Measurements from ENCODE around the gene RASGRP1.

Gene RASGRP1

DNA sequence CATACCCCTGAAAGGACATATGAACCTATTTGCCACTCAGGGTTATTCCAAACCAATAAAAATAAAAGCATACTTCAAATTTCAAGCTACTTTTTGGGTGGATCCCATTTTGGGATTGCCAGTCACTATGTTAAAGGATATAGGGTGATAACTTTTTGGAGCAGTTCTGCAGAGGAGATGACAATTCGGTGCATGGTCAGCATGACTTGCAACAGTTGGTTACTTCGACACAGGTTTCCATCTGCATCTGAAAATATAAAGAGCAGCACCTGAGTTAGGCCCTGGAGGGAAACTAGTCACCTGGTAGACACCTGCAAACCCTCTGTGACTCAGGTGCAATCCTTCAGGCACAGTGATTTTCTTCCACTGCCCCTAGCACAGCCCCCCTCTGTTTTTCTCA, 38.5 kb downstream of the RASGRP1 start:
- Mint-ChIP-seq H3K36me3 (ENCODE audit: low read depth) (no peaks in the 10 kb centered on the region), H3K27ac (no peak overlapping the region), H3K27me3 (ENCODE audit: low read depth, poor library complexity) (peaks cover 17% of the 10 kb centered on the region), H3K9me3 (no peaks in the 10 kb centered on the region), H3K4me1 (peaks cover 4% of the 10 kb centered on the region), H3K4me3 (no peak overlapping the region)
- TF ChIP-seq, protein P1, sequence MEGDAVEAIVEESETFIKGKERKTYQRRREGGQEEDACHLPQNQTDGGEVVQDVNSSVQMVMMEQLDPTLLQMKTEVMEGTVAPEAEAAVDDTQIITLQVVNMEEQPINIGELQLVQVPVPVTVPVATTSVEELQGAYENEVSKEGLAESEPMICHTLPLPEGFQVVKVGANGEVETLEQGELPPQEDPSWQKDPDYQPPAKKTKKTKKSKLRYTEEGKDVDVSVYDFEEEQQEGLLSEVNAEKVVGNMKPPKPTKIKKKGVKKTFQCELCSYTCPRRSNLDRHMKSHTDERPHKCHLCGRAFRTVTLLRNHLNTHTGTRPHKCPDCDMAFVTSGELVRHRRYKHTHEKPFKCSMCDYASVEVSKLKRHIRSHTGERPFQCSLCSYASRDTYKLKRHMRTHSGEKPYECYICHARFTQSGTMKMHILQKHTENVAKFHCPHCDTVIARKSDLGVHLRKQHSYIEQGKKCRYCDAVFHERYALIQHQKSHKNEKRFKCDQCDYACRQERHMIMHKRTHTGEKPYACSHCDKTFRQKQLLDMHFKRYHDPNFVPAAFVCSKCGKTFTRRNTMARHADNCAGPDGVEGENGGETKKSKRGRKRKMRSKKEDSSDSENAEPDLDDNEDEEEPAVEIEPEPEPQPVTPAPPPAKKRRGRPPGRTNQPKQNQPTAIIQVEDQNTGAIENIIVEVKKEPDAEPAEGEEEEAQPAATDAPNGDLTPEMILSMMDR (IDR thresholded peaks at IDR 0.05): no peak
- no peak for DNase-seq

DNA sequence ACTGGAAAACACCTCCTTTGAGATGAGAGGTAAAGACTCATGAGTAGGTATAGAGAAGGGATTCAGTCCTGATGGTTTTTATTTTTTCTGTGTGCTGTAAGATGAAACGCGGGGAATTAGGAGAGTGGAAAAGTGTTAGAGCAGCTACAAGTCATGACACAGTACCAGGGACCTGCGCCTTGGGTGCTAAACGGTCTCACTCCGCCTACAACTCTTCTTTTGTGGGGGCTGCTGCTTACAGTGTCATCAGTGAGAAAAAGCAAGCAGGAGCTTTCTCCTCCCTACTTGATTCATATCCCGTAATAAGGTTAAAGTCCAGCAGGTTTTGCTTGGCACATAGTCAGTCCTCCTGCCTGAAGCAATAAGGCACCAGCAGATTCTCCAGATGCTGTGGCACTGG, 39.1 kb downstream of the RASGRP1 start:
- H3K4me3 Mint-ChIP-seq: no peak overlapping the region

DNA sequence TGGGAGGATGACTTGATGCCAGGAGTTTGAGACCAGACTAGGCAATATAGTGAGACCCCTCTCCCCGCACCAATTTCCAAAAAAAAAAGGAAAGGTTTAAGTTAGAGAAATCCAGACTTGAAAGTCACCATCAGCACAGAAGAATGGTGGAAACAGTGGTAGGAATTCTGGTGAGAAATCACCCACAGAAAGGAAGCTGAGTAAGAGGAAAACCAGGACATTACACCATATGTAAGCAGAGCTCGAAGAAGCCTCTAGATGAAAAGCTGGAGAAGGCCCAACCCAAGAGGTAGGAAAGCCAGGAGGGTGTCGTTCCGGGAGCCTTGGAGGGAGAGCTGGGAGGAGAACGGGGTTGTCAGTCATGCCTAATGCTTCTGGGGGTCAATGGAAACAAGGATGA, 40.5 kb downstream of the RASGRP1 start:
- Mint-ChIP-seq H3K36me3 (ENCODE audit: low read depth) (no peaks in the 10 kb centered on the region), H3K4me3 (no peak overlapping the region), H3K9me3 (no peaks in the 10 kb centered on the region), H3K4me1 (peaks cover 4% of the 10 kb centered on the region), H3K27ac (no peak overlapping the region), H3K27me3 (ENCODE audit: low read depth, poor library complexity) (peaks cover 18% of the 10 kb centered on the region)
- TF ChIP-seq, protein P1 (IDR thresholded peaks at IDR 0.05): no peak
- DNase-seq: no peak

More for the DNA sequence above, 39.1 kb downstream of the RASGRP1 start:
- Mint-ChIP-seq H3K9me3 (no peaks in the 10 kb centered on the region), H3K27ac (no peak overlapping the region), H3K4me1 (peaks cover 4% of the 10 kb centered on the region), H3K36me3 (ENCODE audit: low read depth) (no peaks in the 10 kb centered on the region), H3K27me3 (ENCODE audit: low read depth, poor library complexity) (peaks cover 18% of the 10 kb centered on the region)
- DNase-seq: no peak
- TF ChIP-seq, protein P1 (IDR thresholded peaks at IDR 0.05): no peak

DNA sequence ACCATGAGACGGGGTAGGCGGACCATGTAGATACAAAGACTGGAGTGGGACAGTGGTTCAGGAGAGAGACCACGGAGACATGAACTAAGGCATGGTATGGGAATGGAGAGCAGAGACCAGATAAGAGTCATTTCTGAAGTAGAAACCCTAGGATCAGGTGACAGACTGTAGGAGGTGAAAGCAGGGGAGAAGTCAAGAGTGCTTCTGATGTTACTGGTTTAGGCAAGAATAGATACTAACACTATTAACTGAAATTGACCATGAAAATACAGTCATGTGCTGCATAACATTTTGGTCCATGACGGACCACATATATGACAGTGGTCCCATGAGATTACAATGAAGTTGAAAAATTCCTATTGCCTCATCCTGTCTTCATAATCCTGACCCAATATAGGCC, 41.7 kb downstream of the RASGRP1 start:
- Mint-ChIP-seq H3K36me3 (ENCODE audit: low read depth) (no peaks in the 10 kb centered on the region), H3K27ac (no peak overlapping the region), H3K4me1 (peaks cover 10% of the 10 kb centered on the region), H3K27me3 (ENCODE audit: low read depth, poor library complexity) (peaks cover 17% of the 10 kb centered on the region), H3K4me3 (no peak overlapping the region), H3K9me3 (no peaks in the 10 kb centered on the region)
- DNase-seq: no peak
- TF ChIP-seq, protein P1 (IDR thresholded peaks at IDR 0.05): no peak

DNA sequence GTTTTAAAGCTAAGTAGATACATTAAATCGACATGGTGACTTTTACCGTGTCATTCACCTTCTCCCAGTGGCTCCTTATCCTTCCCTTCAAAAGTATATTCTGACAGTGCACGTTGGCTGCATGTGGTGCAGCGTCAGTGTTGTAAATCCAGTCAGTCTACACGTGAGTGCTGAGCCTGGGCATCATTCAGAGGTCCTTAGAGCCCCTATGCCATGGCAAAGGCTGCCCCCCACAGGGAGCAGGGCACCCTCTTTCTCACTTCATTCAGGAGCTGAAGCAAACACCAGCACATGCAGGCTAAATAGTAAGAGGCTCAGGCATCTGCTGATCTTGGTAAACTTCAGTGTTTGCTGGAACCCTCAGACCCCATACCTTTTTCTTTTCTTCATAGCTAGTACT, 43.3 kb downstream of the RASGRP1 start:
- Mint-ChIP-seq H3K4me1 (peaks cover 17% of the 10 kb centered on the region), H3K4me3 (no peak overlapping the region), H3K36me3 (ENCODE audit: low read depth) (no peaks in the 10 kb centered on the region), H3K27me3 (ENCODE audit: low read depth, poor library complexity) (peaks cover 17% of the 10 kb centered on the region), H3K27ac (no peak overlapping the region), H3K9me3 (no peaks in the 10 kb centered on the region)
- TF ChIP-seq, protein P1 (IDR thresholded peaks at IDR 0.05): no peak
- DNase-seq: no peak

DNA sequence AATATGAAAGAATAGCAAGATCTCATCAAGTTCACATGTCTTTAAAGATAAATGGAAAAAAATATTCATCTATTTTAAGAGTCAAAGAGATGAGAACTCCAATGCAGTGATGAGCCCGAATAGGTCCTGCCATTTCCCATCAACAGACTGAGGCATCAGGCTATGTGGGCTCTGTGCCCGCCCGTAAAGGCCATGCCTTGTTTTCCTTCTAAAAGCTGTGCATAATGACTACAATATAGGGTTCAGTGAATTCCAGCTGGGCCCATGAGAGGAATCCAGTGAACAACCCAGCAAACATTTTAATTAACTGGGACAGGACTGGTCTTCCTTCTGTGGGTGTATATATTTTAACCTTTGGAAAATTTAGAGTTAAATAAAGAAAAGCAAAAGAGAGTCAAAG, 44.6 kb downstream of the RASGRP1 start:
- TF ChIP-seq, protein P1 (IDR thresholded peaks at IDR 0.05): no peak
- Mint-ChIP-seq H3K4me1 (peaks cover 30% of the 10 kb centered on the region), H3K27ac (no peak overlapping the region), H3K27me3 (ENCODE audit: low read depth, poor library complexity) (peaks cover 20% of the 10 kb centered on the region), H3K36me3 (ENCODE audit: low read depth) (no peaks in the 10 kb centered on the region), H3K4me3 (no peak overlapping the region), H3K9me3 (no peaks in the 10 kb centered on the region)
- no peak for DNase-seq
